HepG2 (cell line): Measurements from ENCODE around the gene TOP2A. TPM values are rescaled to one million over a fixed set of nuclear protein-coding genes. Genes with fewer than 3 reads are reported as not detected.

Experiments
- ATAC-seq: fragments of 200-7000 bp; cut with Tn5 transposase; 3 replicates; pipeline ENCODE4 v1.9.1; 2020; ENCODE audit warnings: mild to moderate bottlenecking, moderate library complexity
- BruUV-seq: library from RNA; stranded (reverse); fragments of 400-500 nt; replicated peaks from 2 replicates; lab custom pipeline; 2021; lab: Mats Ljungman, UMichigan
- CTCF ChIA-PET: fragments of 300-600 bp; formaldehyde crosslinking; extraction: SDS; loops from one replicate; lab custom pipeline; 2021; ENCODE audit warnings: low total read pairs, inconsistent platforms, low intra/inter-chr PET ratio; lab: Yijun Ruan, JAX
- POLR2A ChIA-PET: fragments of 350-600 bp; sonication (Branson Sonifier 250); formaldehyde crosslinking; loops from one replicate; lab custom pipeline; 2020; ENCODE audit warnings: antibody characterized with exemption, inconsistent platforms; lab: Yijun Ruan, JAX
- DNase-seq: peaks from one replicate; pipeline ENCODE4 v3.0.0-alpha.2; 2015; ENCODE audit warnings: low spot score
- FAIRE-seq: peaks from 3 replicates; lab custom pipeline; 2011; peaks lifted over from hg19 to GRCh38; lab: Jason Lieb, UNC
- H2AFZ ChIP-seq: one replicate; pipeline ENCODE4 v1.6.1; 2011; ENCODE audit warnings: low read length, inconsistent platforms
- H3K27ac ChIP-seq: fragments of 300-600 bp; 3 replicates; pipeline ENCODE4 v1.8.0; 2011; ENCODE audit warnings: mixed run types, mild to moderate bottlenecking, mixed read lengths, low read length, inconsistent platforms; ENCODE audit not compliant: insufficient read depth; ENCODE audit errors: extremely low read length
- H3K27me3 ChIP-seq, 2 experiments: fragments of 200-600 bp in 1 of 2; 2 replicates in 1 of 2; 3 replicates in 1 of 2; pipeline versions ENCODE4 v1.6.0 to v1.8.0; 2011; ENCODE audit warnings: low read length in 2 of 2, mild to moderate bottlenecking in 2 of 2, moderate library complexity in 2 of 2, inconsistent platforms in 1 of 2; ENCODE audit not compliant: insufficient read depth in 2 of 2, control insufficient read depth in 1 of 2
- H3K36me3 ChIP-seq, 2 experiments: fragments of 200-600 bp in 1 of 2; replicated peaks in 1 of 2; 2 replicates in 1 of 2; 3 replicates in 1 of 2; pipeline versions ENCODE4 v1.5.1 to v1.8.0; 2011; ENCODE audit warnings: low read length in 2 of 2, inconsistent platforms in 1 of 2; ENCODE audit not compliant: insufficient read depth in 2 of 2, control insufficient read depth in 1 of 2
- H3K4me1 ChIP-seq: 2 replicates; pipeline ENCODE4 v1.5.1; 2012; ENCODE audit warnings: low read length, inconsistent platforms; ENCODE audit not compliant: insufficient read depth
- H3K4me2 ChIP-seq: 2 replicates; pipeline ENCODE4 v1.6.0; 2011; ENCODE audit warnings: low read depth, low read length, inconsistent platforms
- H3K4me3 ChIP-seq, 3 experiments: fragments of 200-600 bp in 1 of 3; sonication (generic), shearing (Covaris generic) in 1 of 3; replicated peaks in 1 of 3; 2 replicates each; pipeline ENCODE4 v1.5.1; 2011 to 2016; ENCODE audit warnings: low read length in 3 of 3, inconsistent platforms in 2 of 3, low read depth in 2 of 3, mild to moderate bottlenecking in 2 of 3, control low read depth in 1 of 3, mixed read lengths in 1 of 3; ENCODE audit not compliant: insufficient read depth in 1 of 3
- H3K79me2 ChIP-seq: one replicate; pipeline ENCODE4 v1.6.1; 2011; ENCODE audit warnings: low read length, inconsistent platforms; ENCODE audit not compliant: insufficient read depth
- H3K9ac ChIP-seq: 2 replicates; pipeline ENCODE4 v1.6.0; 2011; ENCODE audit warnings: mild to moderate bottlenecking, low read depth, low read length, inconsistent platforms; ENCODE audit not compliant: insufficient read depth
- H3K9me3 ChIP-seq: 2 replicates; pipeline ENCODE4 v1.5.1; 2012; ENCODE audit warnings: mild to moderate bottlenecking, low read length
- H4K20me1 ChIP-seq: 2 replicates; pipeline ENCODE4 v1.6.0; 2011; ENCODE audit warnings: inconsistent platforms, mild to moderate bottlenecking, low read length, moderate library complexity; ENCODE audit not compliant: insufficient read depth
- ASH2L ChIP-seq: fragments of 300-600, 200-600 bp; sonication (generic); IDR thresholded peaks from 2 replicates; pipeline ENCODE4 v1.7.0; 2017; ENCODE audit warnings: low read depth, mild to moderate bottlenecking, moderate library complexity, mixed read lengths, low read length; ENCODE audit not compliant: insufficient read length
- ATF1 ChIP-seq: IDR thresholded peaks from 2 replicates; pipeline ENCODE4 v1.6.1; 2016; ENCODE audit warnings: mild to moderate bottlenecking, control low read depth
- CBX5 ChIP-seq: sonication (generic); formaldehyde crosslinking; IDR thresholded peaks from 2 replicates; pipeline ENCODE4 v1.4.0; 2020; ENCODE audit warnings: missing genetic modification reagents, borderline replicate concordance
- CREB1 ChIP-seq, 2 experiments: fragments of 450-650 bp in 1 of 2; IDR thresholded peaks; 2 replicates each; pipeline ENCODE4 v1.6.1; 2016 to 2017; ENCODE audit warnings: control low read depth in 1 of 2, mild to moderate bottlenecking in 1 of 2, missing compliant biosample characterization in 1 of 2, missing genetic modification characterization in 1 of 2
- EED ChIP-seq: sonication (generic); formaldehyde crosslinking; IDR thresholded peaks from 2 replicates; pipeline ENCODE4 v1.5.0; 2020; ENCODE audit warnings: mild to moderate bottlenecking, missing genetic modification reagents
- ELF4 ChIP-seq: sonication (generic); formaldehyde crosslinking; IDR thresholded peaks from 2 replicates; pipeline ENCODE4 v1.5.0; 2020; ENCODE audit warnings: missing genetic modification reagents, mild to moderate bottlenecking, moderate library complexity, borderline replicate concordance
- HMGA1 ChIP-seq: sonication (generic); formaldehyde crosslinking; conservative IDR thresholded peaks from 2 replicates; pipeline ENCODE4 v1.4.0; 2020; ENCODE audit warnings: missing genetic modification reagents
- KMT2B ChIP-seq: IDR thresholded peaks from 2 replicates; pipeline ENCODE4 v1.6.1; 2016; ENCODE audit warnings: missing genetic modification reagents, missing compliant biosample characterization
- MAFK ChIP-seq, 2 experiments: IDR thresholded peaks in 1 of 2; conservative IDR thresholded peaks in 1 of 2; 2 replicates each; pipeline ENCODE4 v1.6.1; 2011; ENCODE audit warnings: improper control_type of control experiment in 2 of 2, low read length in 2 of 2
- MXI1 ChIP-seq: IDR thresholded peaks from 3 replicates; pipeline ENCODE4 v1.6.1; 2012; ENCODE audit warnings: low read depth, low read length, inconsistent platforms, borderline replicate concordance
- NR2F6 ChIP-seq, 2 experiments: IDR thresholded peaks; 2 replicates each; pipeline ENCODE4 v1.6.1; 2016; ENCODE audit warnings: antibody characterized with exemption in 1 of 2, mild to moderate bottlenecking in 1 of 2
- SMAD9 ChIP-seq: sonication (generic); formaldehyde crosslinking; IDR thresholded peaks from 2 replicates; pipeline ENCODE4 v1.5.1; 2020; ENCODE audit warnings: mild to moderate bottlenecking, missing genetic modification reagents
- SMARCC2 ChIP-seq: fragments of 450-650 bp; IDR thresholded peaks from 2 replicates; pipeline ENCODE4 v1.6.1; 2017; ENCODE audit warnings: antibody characterized with exemption, mild to moderate bottlenecking
- STAT6 ChIP-seq: sonication (generic); formaldehyde crosslinking; IDR thresholded peaks from 2 replicates; pipeline ENCODE4 v1.4.0; 2020; ENCODE audit warnings: missing genetic modification reagents, mild to moderate bottlenecking, borderline replicate concordance
- ZBTB42 ChIP-seq: sonication (generic); formaldehyde crosslinking; IDR thresholded peaks from 2 replicates; pipeline ENCODE4 v1.5.0; 2020; ENCODE audit warnings: mild to moderate bottlenecking, missing genetic modification reagents
- ZFP91 ChIP-seq: sonication (generic); formaldehyde crosslinking; IDR thresholded peaks from 2 replicates; pipeline ENCODE4 v1.9.0; 2022; ENCODE audit warnings: missing genetic modification reagents, mild to moderate bottlenecking, borderline replicate concordance
- ZMYM4 ChIP-seq: sonication (generic); formaldehyde crosslinking; IDR thresholded peaks from 2 replicates; pipeline ENCODE4 v1.8.1; 2023; ENCODE audit warnings: mild to moderate bottlenecking, missing genetic modification reagents
- ZNF790 ChIP-seq: sonication (generic); formaldehyde crosslinking; IDR thresholded peaks from 2 replicates; pipeline ENCODE4 v1.8.0; 2022; ENCODE audit warnings: missing genetic modification reagents, mild to moderate bottlenecking, borderline replicate concordance
- WGBS: methylation state at CpG from one replicate; pipeline ENCODE4 v1.1.6; 2017; ENCODE audit warnings: low lambda C conversion rate; 5-methylcytosine and 5-hydroxymethylcytosine counted together
- in situ Hi-C: cut with HindIII; loops from 2 replicates; pipeline ENCODE4 v1.10.0; 2017; ENCODE audit warnings: low pct_unique_long_range_greater_than_20kb; ENCODE audit not compliant: extremely low pct_ligation_motif_present
- intact Hi-C: fragments of 100-400 bp; cut with micrococcal nuclease; formaldehyde crosslinking; loops from one replicate; pipeline ENCODE4 v1.10.0; 2022; ENCODE audit not compliant: unreplicated experiment
- polyA plus RNA-seq, 8 experiments: library from polyadenylated mRNA; depleted of rRNA in 3 of 8; stranded (reverse) in 7 of 8; unstranded in 1 of 8; fragments of >200 nt; fragmentation: Illumina TruSeq in 4 of 8; extraction: Trizol in 4 of 8; gene quantifications; 2 replicates each; pipeline versions ENCODE4 v1.2.1 to v1.2.3, GENCODE V29; 2011 to 2016; ENCODE audit warnings: low read depth in 4 of 8, missing spikeins in 1 of 8, mixed read lengths in 1 of 8; ENCODE audit not compliant: insufficient read depth in 1 of 8
- total RNA-seq, 5 experiments: library from RNA; depleted of rRNA; stranded (reverse); fragments of >200 nt; fragmentation: Illumina TruSeq; extraction: Trizol; gene quantifications; 2 replicates each; pipeline ENCODE4 v1.2.3, GENCODE V29; 2016; ENCODE audit warnings: low read depth in 1 of 5

Gene TOP2A
- total and polyA plus RNA-seq, 2 of the 13 experiments (the other 11 are each of a cell fraction or from before 2014, with no cell fraction given) = 108 to 327 TPM

GRCh38 chr17:40340880-40341807, 76.6 kb downstream of the TOP2A start:
- peak overlapping the region; percentile 76 for H3K9ac ChIP-seq
- TF ChIP-seq ZFP91 (CRISPR knock-in tag) (peak; percentile 87; the same call in 1 of the 2 replicates), CREB1 (IDR thresholded peaks at IDR 0.05) (peak; percentile 90), CREB1 (CRISPR knock-in tag; IDR thresholded peaks at IDR 0.05) (no peak; the same call in 1 of the 2 replicates), ELF4 (no peak), NR2F6 (IDR thresholded peaks at IDR 0.05) (no peak), NR2F6 (CRISPR knock-in tag; IDR thresholded peaks at IDR 0.05) (peak; percentile 41), MXI1 (peak; percentile 82; the same call in 1 of the 3 replicates), ZBTB42 (0 out of 2 replicates have a peak, but pooled peaks have one; percentile 6), ZMYM4 (CRISPR knock-in tag) (peak; percentile 65; the same call in 1 of the 2 replicates), EED (peak; percentile 66; the same call in 1 of the 2 replicates), STAT6 (CRISPR knock-in tag) (no peak), MAFK (conservative IDR thresholded peaks at IDR 0.05 in 1 of 2, IDR thresholded peaks at IDR 0.05 in 1 of 2; ENCODE audit: low read length in 2 of 2) (no peak), KMT2B (CRISPR knock-in tag) (peak; percentile 50; the same call in 1 of the 2 replicates), CBX5 (CRISPR knock-in tag) (0 out of 2 replicates have a peak, but pooled peaks have one; percentile 23), ATF1 (peak; percentile 70), HMGA1 (CRISPR knock-in tag) (no peak), ASH2L (peak; percentile 21), SMAD9 (CRISPR knock-in tag) (no peak), ZNF790 (CRISPR knock-in tag) (peak; percentile 30; the same call in 1 of the 2 replicates), SMARCC2 (no peak)

More at GRCh38 chr17:40340880-40341807, 76.6 kb downstream of the TOP2A start:
- H2AFZ ChIP-seq = no peak overlapping the region
- no peaks in the 10 kb centered on the region for H3K27me3 ChIP-seq
- peak; percentile 70 for FAIRE-seq
- WGBS = under 1% methylated on average over 31 of the region's 55 CpGs
- ChIA-PET CTCF (interaction anchor here (1.1 to 1.3 kb wide), 2 partner anchors 14 to 38 kb away, joined by 3 to 4 read pairs; no protein-coding TSS in a partner anchor), POLR2A (interaction anchor here (0.8 to 6.6 kb wide), 13 partner anchors 9 to 142 kb away, joined by 3 to 48 read pairs (median 4); partner anchors contain the start of gene RARA)
- in situ Hi-C loops (no loop called here), intact Hi-C loops (no loop called here)
- H3K4me1 ChIP-seq = peaks cover 45% of the 10 kb centered on the region
- peak; percentile 68 for ATAC-seq
- peak; percentile 83 for DNase-seq
- peaks cover 24% of the 10 kb centered on the region for H3K79me2 ChIP-seq
- TSS peak; percentile 64 for BruUV-seq
- peak overlapping the region; percentile 73 for H3K4me2 ChIP-seq
- peak overlapping the region; percentile 79 to 88 (median 84) for H3K4me3 ChIP-seq
- H3K9me3 ChIP-seq = no peaks in the 10 kb centered on the region
- peak overlapping the region; percentile 64 for H3K27ac ChIP-seq
- peaks cover 0 to 1% of the 10 kb centered on the region in 2 experiments; a peak in 1 of 5 replicates for H3K36me3 ChIP-seq
- peaks cover 16% of the 10 kb centered on the region for H4K20me1 ChIP-seq
